Mucosa of rectum (tissue), 2 donors: Measurements from ENCODE around the gene KCNE4.

Experiments used
- H3K27ac ChIP-seq, 2 donors: one replicate each; pipeline ENCODE4 v1.7.0; 2013; ENCODE audit warnings: inconsistent platforms in 2 of 2, low read depth in 2 of 2, low read length in 2 of 2
- H3K27me3 ChIP-seq, 2 donors: one replicate each; pipeline ENCODE4 v1.7.0; 2013; ENCODE audit warnings: low read length in 2 of 2; ENCODE audit not compliant: control insufficient read depth in 2 of 2, insufficient read depth in 2 of 2
- H3K36me3 ChIP-seq, 2 donors: one replicate each; pipeline ENCODE4 v1.7.0; 2013; ENCODE audit warnings: low read length in 2 of 2; ENCODE audit not compliant: control insufficient read depth in 2 of 2, insufficient read depth in 2 of 2
- H3K4me1 ChIP-seq, 2 donors: one replicate each; pipeline ENCODE4 v1.7.0; 2013; ENCODE audit warnings: low read length in 2 of 2, mild to moderate bottlenecking in 1 of 2; ENCODE audit not compliant: control insufficient read depth in 2 of 2, insufficient read depth in 2 of 2
- H3K4me3 ChIP-seq, 2 donors: one replicate each; pipeline ENCODE4 v1.7.0; 2013; ENCODE audit warnings: low read length in 2 of 2
- H3K9ac ChIP-seq, 2 donors: one replicate each; pipeline ENCODE4 v1.7.0; 2013; ENCODE audit warnings: low read length in 2 of 2, low read depth in 1 of 2, mild to moderate bottlenecking in 1 of 2
- H3K9me3 ChIP-seq, 2 donors: one replicate each; pipeline ENCODE4 v1.7.0; 2013; ENCODE audit warnings: low read length in 2 of 2; ENCODE audit not compliant: control insufficient read depth in 2 of 2
- donor health status: healthy.
- donor health status: Normal muscosa, but diverticular disease.

KCNE4 gene

GRCh38 chr2:223083402-223084070 lies 31.5 kb downstream of the KCNE4 start:
- H3K27me3 ChIP-seq = no peaks in the 10 kb centered on the region
- no peaks in the 10 kb centered on the region for H3K36me3 ChIP-seq
- H3K9ac ChIP-seq = no peak overlapping the region
- no peaks in the 10 kb centered on the region for H3K4me1 ChIP-seq
- H3K9me3 ChIP-seq = no peaks in the 10 kb centered on the region
- H3K4me3 ChIP-seq = no peak overlapping the region
- no peak overlapping the region for H3K27ac ChIP-seq

GRCh38 chr2:223084873-223085272 lies 32.9 kb downstream of the KCNE4 start:
- Histone ChIP-seq H3K36me3 (no peaks in the 10 kb centered on the region), H3K4me3 (no peak overlapping the region), H3K4me1 (no peaks in the 10 kb centered on the region), H3K9ac (no peak overlapping the region), H3K27ac (no peak overlapping the region), H3K27me3 (no peaks in the 10 kb centered on the region), H3K9me3 (no peaks in the 10 kb centered on the region)

GRCh38 chr2:223086370-223086981 lies 34.5 kb downstream of the KCNE4 start:
- no peak overlapping the region for H3K27ac ChIP-seq
- no peaks in the 10 kb centered on the region for H3K4me1 ChIP-seq
- H3K36me3 ChIP-seq = no peaks in the 10 kb centered on the region
- H3K9me3 ChIP-seq = no peaks in the 10 kb centered on the region
- no peak overlapping the region for H3K4me3 ChIP-seq
- no peak overlapping the region for H3K9ac ChIP-seq
- no peaks in the 10 kb centered on the region for H3K27me3 ChIP-seq

- Histone ChIP-seq H3K27me3 (no peaks in the 10 kb centered on the region), H3K4me1 (no peaks in the 10 kb centered on the region), H3K9ac (no peak overlapping the region), H3K27ac (no peak overlapping the region), H3K4me3 (no peak overlapping the region), H3K36me3 (no peaks in the 10 kb centered on the region), H3K9me3 (no peaks in the 10 kb centered on the region)
These were observed 35.5 kb downstream of the KCNE4 start for GRCh38 chr2:223087466-223087865.

- no peak overlapping the region for H3K4me3 ChIP-seq
- H3K27ac ChIP-seq = no peak overlapping the region
- no peaks in the 10 kb centered on the region for H3K36me3 ChIP-seq
- H3K9ac ChIP-seq = no peak overlapping the region
- H3K9me3 ChIP-seq = no peaks in the 10 kb centered on the region
- no peaks in the 10 kb centered on the region for H3K4me1 ChIP-seq
- no peaks in the 10 kb centered on the region for H3K27me3 ChIP-seq
These were observed 36.9 kb downstream of the KCNE4 start for GRCh38 chr2:223088866-223089265.

GRCh38 chr2:223090039-223090438 lies 38.0 kb downstream of the KCNE4 start:
- Histone ChIP-seq H3K27me3 (no peaks in the 10 kb centered on the region), H3K9ac (no peak overlapping the region), H3K9me3 (no peaks in the 10 kb centered on the region), H3K27ac (no peak overlapping the region), H3K36me3 (no peaks in the 10 kb centered on the region), H3K4me1 (no peaks in the 10 kb centered on the region), H3K4me3 (no peak overlapping the region)

GRCh38 chr2:223090540-223091235 lies 38.7 kb downstream of the KCNE4 start:
- H3K27ac ChIP-seq = no peak overlapping the region
- no peaks in the 10 kb centered on the region for H3K4me1 ChIP-seq
- no peaks in the 10 kb centered on the region for H3K36me3 ChIP-seq
- no peaks in the 10 kb centered on the region for H3K9me3 ChIP-seq
- no peaks in the 10 kb centered on the region for H3K27me3 ChIP-seq
- no peak overlapping the region for H3K4me3 ChIP-seq
- H3K9ac ChIP-seq = no peak overlapping the region

GRCh38 chr2:223092667-223093066 lies 40.7 kb downstream of the KCNE4 start:
- Histone ChIP-seq H3K9ac (no peak overlapping the region), H3K27ac (no peak overlapping the region), H3K4me3 (no peak overlapping the region), H3K4me1 (no peaks in the 10 kb centered on the region), H3K9me3 (no peaks in the 10 kb centered on the region), H3K27me3 (no peaks in the 10 kb centered on the region), H3K36me3 (no peaks in the 10 kb centered on the region)

- Histone ChIP-seq H3K9ac (no peak overlapping the region), H3K36me3 (no peaks in the 10 kb centered on the region), H3K27ac (peak overlapping the region in 1 of 2 donors; percentile 34), H3K9me3 (no peaks in the 10 kb centered on the region), H3K27me3 (no peaks in the 10 kb centered on the region), H3K4me1 (no peaks in the 10 kb centered on the region), H3K4me3 (no peak overlapping the region)
These were observed 41.6 kb downstream of the KCNE4 start for GRCh38 chr2:223093436-223094241.

GRCh38 chr2:223095207-223095606 lies 43.2 kb downstream of the KCNE4 start:
- H3K27ac ChIP-seq = no peak overlapping the region
- no peaks in the 10 kb centered on the region for H3K36me3 ChIP-seq
- H3K27me3 ChIP-seq = no peaks in the 10 kb centered on the region
- H3K9ac ChIP-seq = no peak overlapping the region
- peaks cover 0 to 4% of the 10 kb centered on the region in 2 donors for H3K4me1 ChIP-seq
- no peaks in the 10 kb centered on the region for H3K9me3 ChIP-seq
- H3K4me3 ChIP-seq = no peak overlapping the region
